ENCODE data around the gene KCNQ2.
A peak's percentile ranks its signal among the peaks of the same experiment; 100 is the strongest.

The KCNQ2 gene

GRCh38 chr20:63505281-63505680, 32.8 kb upstream of the KCNQ2 start:
- Histone ChIP-seq H2AFZ (ENCODE audit: low read length) (no peak overlapping the region), H3K23ac (ENCODE audit: low read depth, low read length, poor library complexity) (no peak overlapping the region), H3K27ac (replicated peaks; ENCODE audit: low read length) (no peak overlapping the region), H3K9ac (ENCODE audit: low read depth, low read length, poor library complexity) (no peak overlapping the region), H3K9me3 (replicated peaks in 1 of 2; ENCODE audit: control insufficient read depth in 2 of 2, insufficient read depth in 1 of 2, low read depth in 1 of 2, low read length in 2 of 2) (peaks cover 9 to 27% of the 10 kb centered on the region in 2 donors), H4K8ac (ENCODE audit: low read depth, low read length) (no peak overlapping the region), H2AK5ac (ENCODE audit: low read depth, low read length) (no peak overlapping the region), H3K14ac (ENCODE audit: low read length) (no peak overlapping the region), H2BK15ac (ENCODE audit: low read length) (no peak overlapping the region), H3K4me2 (ENCODE audit: insufficient read depth, low read length, poor library complexity, severe bottlenecking) (no peak overlapping the region), H2BK120ac (ENCODE audit: low read depth, low read length) (no peak overlapping the region), H3K18ac (ENCODE audit: low read length) (no peak overlapping the region), H4K91ac (ENCODE audit: low read depth, low read length, poor library complexity) (no peak overlapping the region), H3K27me3 (ENCODE audit: control insufficient read depth in 3 of 3, insufficient read depth in 3 of 3, low read depth in 1 of 3, low read length in 3 of 3) (peaks cover 0 to 11% (median 9%) of the 10 kb centered on the region in 3 experiments), H3K36me3 (replicated peaks in 1 of 2; ENCODE audit: control insufficient read depth in 2 of 2, insufficient read depth in 2 of 2, low read length in 2 of 2) (no peaks in the 10 kb centered on the region), H3K4me3 (ENCODE audit: low read length in 2 of 2) (no peak overlapping the region), H2BK12ac (ENCODE audit: low read length) (no peak overlapping the region), H3K79me1 (ENCODE audit: low read depth, low read length) (no peaks in the 10 kb centered on the region), H2BK5ac (ENCODE audit: low read length) (no peak overlapping the region), H3K4ac (ENCODE audit: low read length) (no peak overlapping the region), H3K4me1 (ENCODE audit: control insufficient read depth in 2 of 2, insufficient read depth in 1 of 2, low read depth in 1 of 2, low read length in 2 of 2) (peaks cover 9 to 15% of the 10 kb centered on the region in 2 donors)
- no peak for DNase-seq (ENCODE audit: low spot score)
- WGBS, 2 donors (ENCODE audit: extremely low coverage in 2 of 2, insufficient read length in 2 of 2, insufficient replicate concordance in 1 of 2), result no CpG with 5 or more reads among the region's 8 CpGs

- Histone ChIP-seq H3K79me1 (ENCODE audit: low read depth, low read length) (no peaks in the 10 kb centered on the region), H2AK5ac (ENCODE audit: low read depth, low read length) (no peak overlapping the region), H3K36me3 (replicated peaks in 1 of 2; ENCODE audit: control insufficient read depth in 2 of 2, insufficient read depth in 2 of 2, low read length in 2 of 2) (no peaks in the 10 kb centered on the region), H3K27ac (replicated peaks; ENCODE audit: low read length) (no peak overlapping the region), H3K9ac (ENCODE audit: low read depth, low read length, poor library complexity) (no peak overlapping the region), H2AFZ (ENCODE audit: low read length) (no peak overlapping the region), H4K91ac (ENCODE audit: low read depth, low read length, poor library complexity) (no peak overlapping the region), H2BK120ac (ENCODE audit: low read depth, low read length) (no peak overlapping the region), H3K4ac (ENCODE audit: low read length) (no peak overlapping the region), H3K14ac (ENCODE audit: low read length) (no peak overlapping the region), H4K8ac (ENCODE audit: low read depth, low read length) (no peak overlapping the region), H2BK15ac (ENCODE audit: low read length) (no peak overlapping the region), H3K27me3 (ENCODE audit: control insufficient read depth in 3 of 3, insufficient read depth in 3 of 3, low read depth in 1 of 3, low read length in 3 of 3) (peaks cover 5 to 17% (median 15%) of the 10 kb centered on the region in 3 experiments), H2BK5ac (ENCODE audit: low read length) (no peak overlapping the region), H3K4me1 (ENCODE audit: control insufficient read depth in 2 of 2, insufficient read depth in 1 of 2, low read depth in 1 of 2, low read length in 2 of 2) (peaks cover 9 to 15% of the 10 kb centered on the region in 2 donors), H3K4me3 (ENCODE audit: low read length in 2 of 2) (no peak overlapping the region), H2BK12ac (ENCODE audit: low read length) (no peak overlapping the region), H3K18ac (ENCODE audit: low read length) (no peak overlapping the region), H3K23ac (ENCODE audit: low read depth, low read length, poor library complexity) (no peak overlapping the region), H3K4me2 (ENCODE audit: insufficient read depth, low read length, poor library complexity, severe bottlenecking) (no peak overlapping the region), H3K9me3 (replicated peaks in 1 of 2; ENCODE audit: control insufficient read depth in 2 of 2, insufficient read depth in 1 of 2, low read depth in 1 of 2, low read length in 2 of 2) (peaks cover 9 to 27% of the 10 kb centered on the region in 2 donors)
- WGBS, 2 donors (ENCODE audit: extremely low coverage in 2 of 2, insufficient read length in 2 of 2, insufficient replicate concordance in 1 of 2), result no CpG with 5 or more reads among the region's 9 CpGs
- DNase-seq (ENCODE audit: low spot score), result no peak
These were observed 32.2 kb upstream of the KCNQ2 start for GRCh38 chr20:63504642-63505041.

DNA sequence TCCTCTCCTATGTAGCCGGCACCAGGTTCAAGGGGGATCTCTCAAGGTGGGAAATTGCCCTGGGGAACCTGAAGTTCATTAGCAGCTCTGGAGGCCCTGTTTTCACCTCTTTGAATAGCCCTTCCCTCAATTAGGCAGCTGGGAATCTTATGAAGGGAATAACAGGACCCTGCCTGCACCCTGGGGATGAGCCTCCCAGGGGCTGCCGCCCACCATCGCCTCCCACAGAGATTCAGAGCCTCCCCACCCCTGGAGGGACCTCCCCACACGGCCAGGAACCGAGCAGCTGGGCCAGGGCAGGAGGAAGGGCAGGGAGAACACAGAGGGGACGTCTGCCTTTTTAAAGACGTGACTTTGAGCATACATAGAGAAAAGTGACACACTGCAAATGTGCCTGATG, 31.1 kb upstream of the KCNQ2 start:
- H3K4me3 ChIP-seq (ENCODE audit: low read length in 2 of 2), result no peak overlapping the region
- peaks cover 9 to 17% of the 10 kb centered on the region in 2 donors for H3K4me1 ChIP-seq (ENCODE audit: control insufficient read depth in 2 of 2, insufficient read depth in 1 of 2, low read depth in 1 of 2, low read length in 2 of 2)
- WGBS, 2 donors (ENCODE audit: extremely low coverage in 2 of 2, insufficient read length in 2 of 2, insufficient replicate concordance in 1 of 2), result no CpG with 5 or more reads among the region's 7 CpGs
- no peaks in the 10 kb centered on the region for H3K36me3 ChIP-seq (replicated peaks in 1 of 2; ENCODE audit: control insufficient read depth in 2 of 2, insufficient read depth in 2 of 2, low read length in 2 of 2)
- no peak overlapping the region for H4K8ac ChIP-seq (ENCODE audit: low read depth, low read length)
- H2BK5ac ChIP-seq (ENCODE audit: low read length), result no peak overlapping the region
- no peak for DNase-seq (ENCODE audit: low spot score)
- no peak overlapping the region for H3K4me2 ChIP-seq (ENCODE audit: insufficient read depth, low read length, poor library complexity, severe bottlenecking)
- H3K79me1 ChIP-seq (ENCODE audit: low read depth, low read length), result no peaks in the 10 kb centered on the region
- no peak overlapping the region for H3K4ac ChIP-seq (ENCODE audit: low read length)
- no peak overlapping the region for H3K18ac ChIP-seq (ENCODE audit: low read length)
- H4K91ac ChIP-seq (ENCODE audit: low read depth, low read length, poor library complexity), result no peak overlapping the region
- peaks cover 9 to 27% (median 20%) of the 10 kb centered on the region in 3 experiments for H3K27me3 ChIP-seq (ENCODE audit: control insufficient read depth in 3 of 3, insufficient read depth in 3 of 3, low read depth in 1 of 3, low read length in 3 of 3)
- H2BK120ac ChIP-seq (ENCODE audit: low read depth, low read length), result no peak overlapping the region
- no peak overlapping the region for H2AK5ac ChIP-seq (ENCODE audit: low read depth, low read length)
- H3K14ac ChIP-seq (ENCODE audit: low read length), result no peak overlapping the region
- no peak overlapping the region for H2BK12ac ChIP-seq (ENCODE audit: low read length)
- peaks cover 9 to 23% of the 10 kb centered on the region in 2 donors for H3K9me3 ChIP-seq (replicated peaks in 1 of 2; ENCODE audit: control insufficient read depth in 2 of 2, insufficient read depth in 1 of 2, low read depth in 1 of 2, low read length in 2 of 2)
- no peak overlapping the region for H3K9ac ChIP-seq (ENCODE audit: low read depth, low read length, poor library complexity)
- peak overlapping the region; percentile 11 for H2AFZ ChIP-seq (ENCODE audit: low read length)
- H3K23ac ChIP-seq (ENCODE audit: low read depth, low read length, poor library complexity), result no peak overlapping the region
- H2BK15ac ChIP-seq (ENCODE audit: low read length), result no peak overlapping the region
- H3K27ac ChIP-seq (replicated peaks; ENCODE audit: low read length), result no peak overlapping the region

GRCh38 chr20:63502671-63503172, 30.3 kb upstream of the KCNQ2 start:
- Histone ChIP-seq H3K23ac (ENCODE audit: low read depth, low read length, poor library complexity) (peak overlapping the region; percentile 73), H3K18ac (ENCODE audit: low read length) (peak overlapping the region; percentile 89), H4K91ac (ENCODE audit: low read depth, low read length, poor library complexity) (no peak overlapping the region), H3K79me1 (ENCODE audit: low read depth, low read length) (no peaks in the 10 kb centered on the region), H3K4me2 (ENCODE audit: insufficient read depth, low read length, poor library complexity, severe bottlenecking) (no peak overlapping the region), H2BK15ac (ENCODE audit: low read length) (peak overlapping the region; percentile 67), H3K27me3 (ENCODE audit: control insufficient read depth in 3 of 3, insufficient read depth in 3 of 3, low read depth in 1 of 3, low read length in 3 of 3) (peaks cover 14 to 33% (median 28%) of the 10 kb centered on the region in 3 experiments), H3K9me3 (replicated peaks in 1 of 2; ENCODE audit: control insufficient read depth in 2 of 2, insufficient read depth in 1 of 2, low read depth in 1 of 2, low read length in 2 of 2) (peaks cover 3 to 15% of the 10 kb centered on the region in 2 donors), H2BK12ac (ENCODE audit: low read length) (no peak overlapping the region), H3K27ac (replicated peaks; ENCODE audit: low read length) (no peak overlapping the region), H2BK120ac (ENCODE audit: low read depth, low read length) (no peak overlapping the region), H3K4me1 (ENCODE audit: control insufficient read depth in 2 of 2, insufficient read depth in 1 of 2, low read depth in 1 of 2, low read length in 2 of 2) (peaks cover 9 to 19% of the 10 kb centered on the region in 2 donors), H3K36me3 (replicated peaks in 1 of 2; ENCODE audit: control insufficient read depth in 2 of 2, insufficient read depth in 2 of 2, low read length in 2 of 2) (no peaks in the 10 kb centered on the region), H4K8ac (ENCODE audit: low read depth, low read length) (no peak overlapping the region), H3K9ac (ENCODE audit: low read depth, low read length, poor library complexity) (no peak overlapping the region), H3K14ac (ENCODE audit: low read length) (peak overlapping the region; percentile 97), H3K4ac (ENCODE audit: low read length) (no peak overlapping the region), H2AK5ac (ENCODE audit: low read depth, low read length) (peak overlapping the region; percentile 30), H2AFZ (ENCODE audit: low read length) (no peak overlapping the region), H2BK5ac (ENCODE audit: low read length) (no peak overlapping the region), H3K4me3 (ENCODE audit: low read length in 2 of 2) (no peak overlapping the region)
- no peak for DNase-seq (ENCODE audit: low spot score)
- WGBS, 2 donors (ENCODE audit: extremely low coverage in 2 of 2, insufficient read length in 2 of 2, insufficient replicate concordance in 1 of 2), result no CpG with 5 or more reads among the region's 15 CpGs

All from neuronal stem cell (in vitro differentiated cells).